Neural cell (in vitro differentiated cells): ENCODE measurements around the gene PC. TPM values are rescaled to one million over a fixed set of nuclear protein-coding genes. Genes with fewer than 3 reads are reported as not detected.

Source experiments
- H2AFZ ChIP-seq: fragments of 200-600, 300-800 bp; sonication (generic), shearing (Covaris generic); 2 replicates; pipeline ENCODE4 v1.6.0; 2014; ENCODE audit warnings: low read depth, mild to moderate bottlenecking, antibody characterized with exemption, low read length, moderate library complexity
- H3F3A ChIP-seq: fragments of 200-600 bp; shearing (Covaris generic); 2 replicates; pipeline ENCODE4 v1.6.1; 2016; ENCODE audit warnings: mild to moderate bottlenecking, moderate library complexity, mixed read lengths, antibody characterized with exemption, low read length; ENCODE audit not compliant: insufficient read depth, poor library complexity, severe bottlenecking
- H3K27ac ChIP-seq: fragments of 200-600, 300-800 bp; sonication (generic), shearing (Covaris generic); 2 replicates; pipeline ENCODE4 v1.5.1; 2014; ENCODE audit warnings: mild to moderate bottlenecking, low read length, moderate library complexity
- H3K27me3 ChIP-seq: fragments of 300-800, 200-600 bp; sonication (generic), shearing (Covaris generic); 2 replicates; pipeline ENCODE4 v1.6.0; 2014; ENCODE audit warnings: mild to moderate bottlenecking, low read depth, low read length, moderate library complexity; ENCODE audit not compliant: insufficient read depth
- H3K36me3 ChIP-seq: fragments of 300-800, 200-600 bp; sonication (generic), shearing (Covaris generic); 2 replicates; pipeline ENCODE4 v1.5.1; 2014; ENCODE audit warnings: mild to moderate bottlenecking, antibody characterized with exemption, low read length, moderate library complexity; ENCODE audit not compliant: insufficient read depth
- H3K4me2 ChIP-seq: fragments of 300-800, 200-600 bp; sonication (generic), shearing (Covaris generic); 2 replicates; pipeline ENCODE4 v1.6.0; 2014; ENCODE audit warnings: mild to moderate bottlenecking, low read length
- H3K4me3 ChIP-seq: fragments of 300-800, 200-600 bp; sonication (generic), shearing (Covaris generic); 2 replicates; pipeline ENCODE4 v1.5.1; 2014; ENCODE audit warnings: mild to moderate bottlenecking, low read length, moderate library complexity
- H3K79me2 ChIP-seq: fragments of 200-600 bp; shearing (Covaris generic); replicated peaks from 2 replicates; pipeline ENCODE4 v1.6.0; 2014; ENCODE audit warnings: mild to moderate bottlenecking, low read length, moderate library complexity; ENCODE audit not compliant: insufficient read depth
- H3K9ac ChIP-seq: fragments of 300-800, 200-600 bp; sonication (generic), shearing (Covaris generic); 2 replicates; pipeline ENCODE4 v1.6.1; 2016; ENCODE audit warnings: mild to moderate bottlenecking, low read length, mixed read lengths
- H3K9me2 ChIP-seq: fragments of 200-600 bp; shearing (Covaris generic); 2 replicates; pipeline ENCODE4 v1.6.1; 2016; ENCODE audit warnings: mild to moderate bottlenecking, low read length, mixed read lengths; ENCODE audit not compliant: insufficient read depth
- H3K9me3 ChIP-seq: fragments of 200-600, 300-800 bp; sonication (generic), shearing (Covaris generic); 2 replicates; pipeline ENCODE4 v1.6.1; 2016; ENCODE audit warnings: mild to moderate bottlenecking, mixed run types, low read length, moderate library complexity, mixed read lengths
- H4K20me1 ChIP-seq: fragments of 200-600 bp; shearing (Covaris generic); 2 replicates; pipeline ENCODE4 v1.6.1; 2016; ENCODE audit warnings: mild to moderate bottlenecking, mixed run types; ENCODE audit not compliant: insufficient read depth
- EP300 ChIP-seq: fragments of 450-650 bp; conservative IDR thresholded peaks from 2 replicates; pipeline ENCODE4 v1.6.1; 2014; ENCODE audit warnings: antibody characterized with exemption, mild to moderate bottlenecking, moderate library complexity; ENCODE audit not compliant: poor library complexity, severe bottlenecking
- EZH2 ChIP-seq: fragments of 200-600, 300-800 bp; shearing (Covaris generic), sonication (generic); IDR thresholded peaks from 2 replicates; pipeline ENCODE4 v1.6.1; 2014; ENCODE audit warnings: antibody characterized with exemption, low read length, borderline replicate concordance, mild to moderate bottlenecking; ENCODE audit not compliant: insufficient read depth, poor library complexity, severe bottlenecking
- MXI1 ChIP-seq: fragments of 450-650 bp; conservative IDR thresholded peaks from 2 replicates; pipeline ENCODE4 v1.6.1; 2014; ENCODE audit warnings: antibody characterized with exemption, mild to moderate bottlenecking; ENCODE audit not compliant: poor library complexity, severe bottlenecking
- POLR2AphosphoS5 ChIP-seq: IDR thresholded peaks from 2 replicates; pipeline ENCODE4 v1.6.1; 2012
- RAD21 ChIP-seq: fragments of 450-650 bp; conservative IDR thresholded peaks from 2 replicates; pipeline ENCODE4 v1.6.1; 2014; ENCODE audit warnings: antibody characterized with exemption, mild to moderate bottlenecking, moderate library complexity
- SMC3 ChIP-seq: fragments of 450-650 bp; conservative IDR thresholded peaks from 2 replicates; pipeline ENCODE4 v1.6.1; 2014; ENCODE audit warnings: antibody characterized with exemption, mild to moderate bottlenecking, moderate library complexity; ENCODE audit not compliant: poor library complexity
- TAF1 ChIP-seq: IDR thresholded peaks from 2 replicates; pipeline ENCODE4 v1.6.1; 2012; ENCODE audit warnings: low read depth
- polyA plus RNA-seq: library from polyadenylated mRNA; depleted of rRNA; stranded (reverse); fragments of >200 nt; gene quantifications from 2 replicates; pipeline ENCODE4 v1.2.3, GENCODE V29; 2014
- TF ChIP-seq, protein P1 (sequence below): fragments of 450-650 bp; IDR thresholded peaks from 2 replicates; pipeline ENCODE4 v1.5.1; 2014; ENCODE audit warnings: antibody characterized with exemption, mild to moderate bottlenecking, moderate library complexity; ENCODE audit not compliant: poor library complexity, severe bottlenecking
- TF ChIP-seq, protein P2 (sequence below): IDR thresholded peaks from 2 replicates; pipeline ENCODE4 v1.6.1; 2012; ENCODE audit warnings: borderline replicate concordance

Gene PC
- polyA plus RNA-seq, 1 donor from 2014 or later, result 8.9 TPM

DNA sequence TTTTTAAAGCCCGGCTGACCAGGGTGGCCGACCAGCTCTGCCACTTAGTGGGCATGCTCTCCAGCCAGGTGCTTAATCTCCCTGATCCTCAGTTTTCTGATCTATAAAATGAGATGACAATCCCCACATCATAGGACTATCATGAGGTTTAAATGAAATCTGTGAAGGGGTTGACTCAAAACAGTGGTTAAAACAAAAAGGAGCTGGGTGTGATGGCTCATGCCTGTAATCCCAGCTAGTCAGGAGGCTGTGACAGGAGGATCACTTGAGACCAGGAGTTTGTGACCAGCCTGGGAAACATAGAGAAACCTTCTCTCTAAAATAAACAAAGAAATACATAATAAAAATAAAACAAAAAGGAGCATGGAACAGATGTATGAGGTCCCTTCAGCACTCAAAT lies 13.3 kb upstream of the PC start:
- Histone ChIP-seq H3K9me3 (no peaks in the 10 kb centered on the region), H3K36me3 (no peaks in the 10 kb centered on the region), H3K79me2 (no peaks in the 10 kb centered on the region), H3K27me3 (no peaks in the 10 kb centered on the region), H3K27ac (no peak overlapping the region), H3K9me2 (no peaks in the 10 kb centered on the region), H3K4me2 (no peak overlapping the region), H4K20me1 (no peaks in the 10 kb centered on the region), H3F3A (no peaks in the 10 kb centered on the region), H3K9ac (no peak overlapping the region), H3K4me3 (no peak overlapping the region), H2AFZ (no peak overlapping the region)
- TF ChIP-seq RAD21 (no peak), SMC3 (no peak), MXI1 (no peak), TAF1 (no peak), POLR2AphosphoS5 (no peak), EP300 (no peak), EZH2 (no peak)
- TF ChIP-seq, protein P1, sequence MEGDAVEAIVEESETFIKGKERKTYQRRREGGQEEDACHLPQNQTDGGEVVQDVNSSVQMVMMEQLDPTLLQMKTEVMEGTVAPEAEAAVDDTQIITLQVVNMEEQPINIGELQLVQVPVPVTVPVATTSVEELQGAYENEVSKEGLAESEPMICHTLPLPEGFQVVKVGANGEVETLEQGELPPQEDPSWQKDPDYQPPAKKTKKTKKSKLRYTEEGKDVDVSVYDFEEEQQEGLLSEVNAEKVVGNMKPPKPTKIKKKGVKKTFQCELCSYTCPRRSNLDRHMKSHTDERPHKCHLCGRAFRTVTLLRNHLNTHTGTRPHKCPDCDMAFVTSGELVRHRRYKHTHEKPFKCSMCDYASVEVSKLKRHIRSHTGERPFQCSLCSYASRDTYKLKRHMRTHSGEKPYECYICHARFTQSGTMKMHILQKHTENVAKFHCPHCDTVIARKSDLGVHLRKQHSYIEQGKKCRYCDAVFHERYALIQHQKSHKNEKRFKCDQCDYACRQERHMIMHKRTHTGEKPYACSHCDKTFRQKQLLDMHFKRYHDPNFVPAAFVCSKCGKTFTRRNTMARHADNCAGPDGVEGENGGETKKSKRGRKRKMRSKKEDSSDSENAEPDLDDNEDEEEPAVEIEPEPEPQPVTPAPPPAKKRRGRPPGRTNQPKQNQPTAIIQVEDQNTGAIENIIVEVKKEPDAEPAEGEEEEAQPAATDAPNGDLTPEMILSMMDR, result no peak
- TF ChIP-seq, protein P2, sequence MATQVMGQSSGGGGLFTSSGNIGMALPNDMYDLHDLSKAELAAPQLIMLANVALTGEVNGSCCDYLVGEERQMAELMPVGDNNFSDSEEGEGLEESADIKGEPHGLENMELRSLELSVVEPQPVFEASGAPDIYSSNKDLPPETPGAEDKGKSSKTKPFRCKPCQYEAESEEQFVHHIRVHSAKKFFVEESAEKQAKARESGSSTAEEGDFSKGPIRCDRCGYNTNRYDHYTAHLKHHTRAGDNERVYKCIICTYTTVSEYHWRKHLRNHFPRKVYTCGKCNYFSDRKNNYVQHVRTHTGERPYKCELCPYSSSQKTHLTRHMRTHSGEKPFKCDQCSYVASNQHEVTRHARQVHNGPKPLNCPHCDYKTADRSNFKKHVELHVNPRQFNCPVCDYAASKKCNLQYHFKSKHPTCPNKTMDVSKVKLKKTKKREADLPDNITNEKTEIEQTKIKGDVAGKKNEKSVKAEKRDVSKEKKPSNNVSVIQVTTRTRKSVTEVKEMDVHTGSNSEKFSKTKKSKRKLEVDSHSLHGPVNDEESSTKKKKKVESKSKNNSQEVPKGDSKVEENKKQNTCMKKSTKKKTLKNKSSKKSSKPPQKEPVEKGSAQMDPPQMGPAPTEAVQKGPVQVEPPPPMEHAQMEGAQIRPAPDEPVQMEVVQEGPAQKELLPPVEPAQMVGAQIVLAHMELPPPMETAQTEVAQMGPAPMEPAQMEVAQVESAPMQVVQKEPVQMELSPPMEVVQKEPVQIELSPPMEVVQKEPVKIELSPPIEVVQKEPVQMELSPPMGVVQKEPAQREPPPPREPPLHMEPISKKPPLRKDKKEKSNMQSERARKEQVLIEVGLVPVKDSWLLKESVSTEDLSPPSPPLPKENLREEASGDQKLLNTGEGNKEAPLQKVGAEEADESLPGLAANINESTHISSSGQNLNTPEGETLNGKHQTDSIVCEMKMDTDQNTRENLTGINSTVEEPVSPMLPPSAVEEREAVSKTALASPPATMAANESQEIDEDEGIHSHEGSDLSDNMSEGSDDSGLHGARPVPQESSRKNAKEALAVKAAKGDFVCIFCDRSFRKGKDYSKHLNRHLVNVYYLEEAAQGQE, result no peak

GRCh38 chr11:66970807-66971442 lies 12.7 kb upstream of the PC start:
- Histone ChIP-seq H3K9me3 (no peaks in the 10 kb centered on the region), H3K9me2 (no peaks in the 10 kb centered on the region), H3K27ac (no peak overlapping the region), H3K4me2 (no peak overlapping the region), H3F3A (no peaks in the 10 kb centered on the region), H4K20me1 (no peaks in the 10 kb centered on the region), H3K36me3 (no peaks in the 10 kb centered on the region), H2AFZ (no peak overlapping the region), H3K4me3 (no peak overlapping the region), H3K9ac (no peak overlapping the region), H3K27me3 (no peaks in the 10 kb centered on the region), H3K79me2 (no peaks in the 10 kb centered on the region)
- TF ChIP-seq, protein P2, result no peak
- TF ChIP-seq POLR2AphosphoS5, result no peak
- no peak for TF ChIP-seq EP300
- TF ChIP-seq, protein P1, result no peak
- no peak for TF ChIP-seq RAD21
- no peak for TF ChIP-seq EZH2
- TF ChIP-seq MXI1, result no peak
- TF ChIP-seq SMC3, result no peak
- no peak for TF ChIP-seq TAF1
